Smooth muscle cell (in vitro differentiated cells): Measurements from ENCODE around the gene ASB16. TPM values are rescaled to one million over a fixed set of nuclear protein-coding genes. Genes with fewer than 3 reads are reported as not detected.

ENCODE experiments used
- DNase-seq: peaks from one replicate; lab custom pipeline; 2025; ENCODE audit not compliant: unreplicated experiment; lab: John Stamatoyannopoulos, UW
- H2AFZ ChIP-seq: fragments of 200-600 bp; sonication (generic); 2 replicates; pipeline ENCODE4 v1.6.0; 2016; ENCODE audit warnings: antibody characterized with exemption, low read depth, mild to moderate bottlenecking
- H3F3A ChIP-seq: fragments of 200-600 bp; sonication (generic); 2 replicates; pipeline ENCODE4 v1.6.0; 2017; ENCODE audit warnings: antibody characterized with exemption, low read depth
- H3K27ac ChIP-seq: fragments of 200-600 bp; sonication (generic); 2 replicates; pipeline ENCODE4 v1.5.1; 2016; ENCODE audit warnings: low read depth, mild to moderate bottlenecking
- H3K27me3 ChIP-seq: fragments of 200-600 bp; sonication (generic); 2 replicates; pipeline ENCODE4 v1.6.1; 2016; ENCODE audit warnings: low read depth, mild to moderate bottlenecking
- H3K36me3 ChIP-seq: fragments of 200-600 bp; sonication (generic); 2 replicates; pipeline ENCODE4 v1.5.1; 2016; ENCODE audit warnings: low read depth
- H3K4me1 ChIP-seq: fragments of 200-600 bp; sonication (generic); 2 replicates; pipeline ENCODE4 v1.5.1; 2016; ENCODE audit warnings: low read depth
- H3K4me2 ChIP-seq: fragments of 200-600 bp; sonication (generic); 2 replicates; pipeline ENCODE4 v1.6.0; 2016; ENCODE audit warnings: mild to moderate bottlenecking
- H3K4me3 ChIP-seq: fragments of 200-600 bp; sonication (generic); 2 replicates; pipeline ENCODE4 v1.5.1; 2016; ENCODE audit warnings: mild to moderate bottlenecking
- H3K79me2 ChIP-seq: fragments of 200-600 bp; sonication (generic); 2 replicates; pipeline ENCODE4 v1.6.0; 2016; ENCODE audit warnings: low read depth, mild to moderate bottlenecking
- H3K9ac ChIP-seq: fragments of 200-600 bp; sonication (generic); 2 replicates; pipeline ENCODE4 v1.6.0; 2016; ENCODE audit warnings: low read depth
- H3K9me3 ChIP-seq: fragments of 200-600 bp; sonication (generic); replicated peaks from 2 replicates; pipeline ENCODE4 v1.5.1; 2016; ENCODE audit warnings: low read depth
- H4K20me1 ChIP-seq: fragments of 200-600 bp; sonication (generic); 2 replicates; pipeline ENCODE4 v1.6.0; 2016; ENCODE audit warnings: low read depth
- WGBS: methylation state at CpG from one replicate; pipeline ENCODE4 v1.1.7; 2016; ENCODE audit warnings: low lambda C conversion rate; 5-methylcytosine and 5-hydroxymethylcytosine counted together
- polyA plus RNA-seq: library from polyadenylated mRNA; unstranded; fragments of >200 nt; fragmentation: Nextera tagmentation; extraction: Ambion mirVana; gene quantifications from 2 replicates; pipeline ENCODE4 v1.2.1, GENCODE V29; 2016
- total RNA-seq: library from RNA; depleted of rRNA; stranded (reverse); fragments of >200 nt; gene quantifications from 2 replicates; pipeline ENCODE4 v1.2.3, GENCODE V29; 2014
- TF ChIP-seq, protein P1 (sequence below): fragments of 200-600 bp; sonication (generic); IDR thresholded peaks from 2 replicates; pipeline ENCODE4 v1.5.1; 2017; ENCODE audit warnings: borderline replicate concordance, mild to moderate bottlenecking, antibody characterized with exemption; ENCODE audit not compliant: insufficient read depth, poor library complexity, severe bottlenecking

The ASB16 gene
- total and polyA plus RNA-seq, 2 experiments from 2014 or later, result 0.35 TPM; not detected in 1

DNA sequence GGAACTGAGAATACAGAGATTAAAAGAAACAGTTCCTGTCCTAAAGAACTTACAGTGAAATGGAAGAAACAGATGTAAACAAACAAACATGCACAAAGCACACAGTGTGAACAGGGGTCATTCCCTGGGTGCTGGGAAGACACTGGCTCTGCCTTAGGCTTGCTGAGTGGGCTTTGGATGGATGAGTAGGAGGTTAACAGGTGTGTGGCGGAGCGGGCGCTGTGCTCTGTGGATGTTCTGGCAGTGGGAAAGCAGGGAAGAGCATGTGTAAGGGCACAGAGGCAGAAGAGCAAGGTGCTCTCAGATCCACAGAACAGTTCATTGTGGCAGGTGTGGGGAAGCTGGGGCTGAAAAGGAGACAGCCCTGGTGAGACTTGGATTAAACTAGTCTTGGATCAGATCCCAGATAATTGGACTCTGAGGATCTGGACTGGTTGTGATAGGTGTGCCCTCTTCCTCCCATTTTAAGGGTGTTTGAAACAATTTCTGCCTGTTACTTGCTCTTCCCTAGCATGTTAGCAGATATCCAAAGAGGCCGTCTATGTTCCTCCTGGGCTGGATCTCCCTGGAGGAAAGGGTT lies 20.7 kb upstream of the ASB16 start:
- DNase-seq, result no peak
- Histone ChIP-seq H3K79me2 (no peaks in the 10 kb centered on the region), H4K20me1 (no peaks in the 10 kb centered on the region), H2AFZ (no peak overlapping the region), H3K4me3 (no peak overlapping the region), H3K9me3 (no peaks in the 10 kb centered on the region), H3K36me3 (no peaks in the 10 kb centered on the region), H3K4me2 (no peak overlapping the region), H3K27me3 (no peaks in the 10 kb centered on the region), H3K4me1 (no peaks in the 10 kb centered on the region), H3K9ac (no peak overlapping the region), H3K27ac (no peak overlapping the region), H3F3A (no peaks in the 10 kb centered on the region)
- TF ChIP-seq, protein P1, sequence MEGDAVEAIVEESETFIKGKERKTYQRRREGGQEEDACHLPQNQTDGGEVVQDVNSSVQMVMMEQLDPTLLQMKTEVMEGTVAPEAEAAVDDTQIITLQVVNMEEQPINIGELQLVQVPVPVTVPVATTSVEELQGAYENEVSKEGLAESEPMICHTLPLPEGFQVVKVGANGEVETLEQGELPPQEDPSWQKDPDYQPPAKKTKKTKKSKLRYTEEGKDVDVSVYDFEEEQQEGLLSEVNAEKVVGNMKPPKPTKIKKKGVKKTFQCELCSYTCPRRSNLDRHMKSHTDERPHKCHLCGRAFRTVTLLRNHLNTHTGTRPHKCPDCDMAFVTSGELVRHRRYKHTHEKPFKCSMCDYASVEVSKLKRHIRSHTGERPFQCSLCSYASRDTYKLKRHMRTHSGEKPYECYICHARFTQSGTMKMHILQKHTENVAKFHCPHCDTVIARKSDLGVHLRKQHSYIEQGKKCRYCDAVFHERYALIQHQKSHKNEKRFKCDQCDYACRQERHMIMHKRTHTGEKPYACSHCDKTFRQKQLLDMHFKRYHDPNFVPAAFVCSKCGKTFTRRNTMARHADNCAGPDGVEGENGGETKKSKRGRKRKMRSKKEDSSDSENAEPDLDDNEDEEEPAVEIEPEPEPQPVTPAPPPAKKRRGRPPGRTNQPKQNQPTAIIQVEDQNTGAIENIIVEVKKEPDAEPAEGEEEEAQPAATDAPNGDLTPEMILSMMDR, result no peak
- 96% methylated on average over 4 of the region's 4 CpGs for WGBS

DNA sequence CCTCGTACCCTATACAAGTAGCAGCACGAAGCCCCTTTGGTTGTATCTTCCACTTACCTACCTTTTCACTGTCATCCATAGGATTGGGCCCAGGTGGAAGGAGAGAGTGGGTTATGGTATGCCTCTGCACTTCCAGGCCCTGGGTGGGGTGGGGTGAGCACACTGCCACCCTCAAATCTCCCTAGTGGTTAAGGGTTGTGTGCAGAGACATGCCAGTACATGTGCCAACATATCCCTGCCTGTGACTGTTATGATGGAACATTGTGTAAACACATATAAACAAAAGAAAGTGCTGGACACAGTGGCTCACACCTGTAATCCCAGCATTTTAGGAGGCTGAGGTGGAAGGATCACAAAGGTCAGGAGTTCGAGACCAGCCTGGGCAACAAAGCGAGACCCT lies 17.6 kb upstream of the ASB16 start:
- H3K36me3 ChIP-seq, result no peaks in the 10 kb centered on the region
- TF ChIP-seq, protein P1, result no peak
- no peak overlapping the region for H3K9ac ChIP-seq
- H3K27ac ChIP-seq, result no peak overlapping the region
- 100% methylated on average over 4 of the region's 4 CpGs for WGBS
- no peaks in the 10 kb centered on the region for H3K27me3 ChIP-seq
- no peaks in the 10 kb centered on the region for H3K4me1 ChIP-seq
- no peaks in the 10 kb centered on the region for H4K20me1 ChIP-seq
- no peak overlapping the region for H3K4me2 ChIP-seq
- H3K79me2 ChIP-seq, result no peaks in the 10 kb centered on the region
- H3K9me3 ChIP-seq, result no peaks in the 10 kb centered on the region
- H3F3A ChIP-seq, result no peaks in the 10 kb centered on the region
- no peak overlapping the region for H2AFZ ChIP-seq
- DNase-seq, result no peak
- H3K4me3 ChIP-seq, result no peak overlapping the region

DNA sequence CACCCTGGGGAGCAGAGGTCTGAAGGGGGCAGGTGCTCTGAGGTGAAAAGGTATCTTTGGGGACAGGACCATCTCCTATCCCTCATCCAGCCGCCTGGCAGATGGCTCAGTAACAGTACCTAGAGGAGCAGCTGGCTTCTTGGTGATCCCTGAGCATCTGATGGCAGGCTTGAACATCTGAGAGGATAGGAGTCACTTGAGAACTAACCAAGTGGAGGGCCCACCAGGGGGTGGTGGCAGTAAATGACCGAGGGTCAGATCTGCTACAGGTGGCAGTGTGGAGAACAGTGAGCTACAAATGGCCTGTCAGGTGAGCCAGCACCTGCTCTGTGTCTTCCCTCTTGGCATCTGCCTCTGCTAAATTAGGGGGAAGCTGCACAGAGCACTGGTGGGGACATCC lies 15.0 kb upstream of the ASB16 start:
- Histone ChIP-seq H3K4me3 (no peak overlapping the region), H3F3A (peaks cover 3% of the 10 kb centered on the region), H4K20me1 (no peaks in the 10 kb centered on the region), H3K9ac (no peak overlapping the region), H3K79me2 (no peaks in the 10 kb centered on the region), H2AFZ (no peak overlapping the region), H3K27me3 (no peaks in the 10 kb centered on the region), H3K4me1 (peaks cover 6% of the 10 kb centered on the region), H3K9me3 (no peaks in the 10 kb centered on the region), H3K4me2 (no peak overlapping the region), H3K36me3 (no peaks in the 10 kb centered on the region), H3K27ac (no peak overlapping the region)
- TF ChIP-seq, protein P1, result no peak
- no peak for DNase-seq
- 92% methylated on average over 2 of the region's 2 CpGs for WGBS
